OCI-LY1 (cell line): ENCODE data around the gene ADGRV1.

Experiments
- EZH2 ChIP-seq: fragments of 200-600 bp; sonication (generic), shearing (Covaris generic); IDR thresholded peaks from 2 replicates; pipeline ENCODE4 v1.8.0; 2017; ENCODE audit warnings: borderline replicate concordance, mixed run types, mild to moderate bottlenecking, antibody characterized with exemption, low read length, moderate library complexity, mixed read lengths
- TF ChIP-seq, protein P1 (sequence below): fragments of 200-600 bp; sonication (generic), shearing (Covaris generic); IDR thresholded peaks from 2 replicates; pipeline ENCODE4 v1.5.1; 2017; ENCODE audit warnings: mild to moderate bottlenecking, antibody characterized with exemption, low read length, moderate library complexity, mixed read lengths

- TF ChIP-seq, protein P1, sequence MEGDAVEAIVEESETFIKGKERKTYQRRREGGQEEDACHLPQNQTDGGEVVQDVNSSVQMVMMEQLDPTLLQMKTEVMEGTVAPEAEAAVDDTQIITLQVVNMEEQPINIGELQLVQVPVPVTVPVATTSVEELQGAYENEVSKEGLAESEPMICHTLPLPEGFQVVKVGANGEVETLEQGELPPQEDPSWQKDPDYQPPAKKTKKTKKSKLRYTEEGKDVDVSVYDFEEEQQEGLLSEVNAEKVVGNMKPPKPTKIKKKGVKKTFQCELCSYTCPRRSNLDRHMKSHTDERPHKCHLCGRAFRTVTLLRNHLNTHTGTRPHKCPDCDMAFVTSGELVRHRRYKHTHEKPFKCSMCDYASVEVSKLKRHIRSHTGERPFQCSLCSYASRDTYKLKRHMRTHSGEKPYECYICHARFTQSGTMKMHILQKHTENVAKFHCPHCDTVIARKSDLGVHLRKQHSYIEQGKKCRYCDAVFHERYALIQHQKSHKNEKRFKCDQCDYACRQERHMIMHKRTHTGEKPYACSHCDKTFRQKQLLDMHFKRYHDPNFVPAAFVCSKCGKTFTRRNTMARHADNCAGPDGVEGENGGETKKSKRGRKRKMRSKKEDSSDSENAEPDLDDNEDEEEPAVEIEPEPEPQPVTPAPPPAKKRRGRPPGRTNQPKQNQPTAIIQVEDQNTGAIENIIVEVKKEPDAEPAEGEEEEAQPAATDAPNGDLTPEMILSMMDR, result no peak
- no peak for TF ChIP-seq EZH2
These were observed 517.5 kb downstream of the ADGRV1 start for GRCh38 chr5:91076138-91076537.
